ENCODE data around the gene ZBTB45.

The ZBTB45 gene

GRCh38 chr19:58538257-58539168, 18.9 kb upstream of the ZBTB45 start:
- no peak for DNase-seq (ENCODE audit: low read depth, low spot score)

- DNase-seq (ENCODE audit: low read depth, low spot score): no peak
Observed at GRCh38 chr19:58536852-58537798, 17.5 kb upstream of the ZBTB45 start.

- DNase-seq (ENCODE audit: low read depth, low spot score): no peak
Observed at GRCh38 chr19:58535857-58536256, 16.2 kb upstream of the ZBTB45 start.

- no peak for DNase-seq (ENCODE audit: low read depth, low spot score)
Observed at GRCh38 chr19:58531034-58531840, 11.6 kb upstream of the ZBTB45 start.

- no peak for DNase-seq (ENCODE audit: low read depth, low spot score)
Observed at GRCh38 chr19:58529405-58529804, 9.8 kb upstream of the ZBTB45 start.

GRCh38 chr19:58522709-58523108, 3.1 kb upstream of the ZBTB45 start:
- no peak for DNase-seq (ENCODE audit: low read depth, low spot score)

- DNase-seq (ENCODE audit: low read depth, low spot score): no peak
Observed at GRCh38 chr19:58521651-58522050, 2.0 kb upstream of the ZBTB45 start.

- no peak for DNase-seq (ENCODE audit: low read depth, low spot score)
Observed at GRCh38 chr19:58520257-58520599, 618 bp upstream of the ZBTB45 start.

GRCh38 chr19:58519087-58519354, 589 bp downstream of the ZBTB45 start:
- peak; percentile 35 for DNase-seq (ENCODE audit: low read depth, low spot score)

- DNase-seq (ENCODE audit: low read depth, low spot score): no peak
Observed at GRCh38 chr19:58518256-58519086, 1.1 kb downstream of the ZBTB45 start.

GRCh38 chr19:58516964-58517833, 2.4 kb downstream of the ZBTB45 start:
- DNase-seq (ENCODE audit: low read depth, low spot score): no peak

GRCh38 chr19:58516246-58516836, 3.3 kb downstream of the ZBTB45 start:
- DNase-seq (ENCODE audit: low read depth, low spot score): no peak

- DNase-seq (ENCODE audit: low read depth, low spot score): no peak
Observed at GRCh38 chr19:58515259-58515658, 4.4 kb downstream of the ZBTB45 start.

GRCh38 chr19:58514564-58515022, 5.0 kb downstream of the ZBTB45 start:
- no peak for DNase-seq (ENCODE audit: low read depth, low spot score)

- peak; percentile 69 for DNase-seq (ENCODE audit: low read depth, low spot score)
Observed at GRCh38 chr19:58513694-58514563, 5.7 kb downstream of the ZBTB45 start.

- no peak for DNase-seq (ENCODE audit: low read depth, low spot score)
Observed at GRCh38 chr19:58513213-58513693, 6.4 kb downstream of the ZBTB45 start.

GRCh38 chr19:58511353-58512208, 8.0 kb downstream of the ZBTB45 start, which contains the start of gene SLC27A5:
SLC27A5 (minus strand) TSS chr19:58511992; CDS start chr19:58511955, 37 bp downstream.
- no peak for DNase-seq (ENCODE audit: low read depth, low spot score)
